ENCODE measurements around the gene USP21. TPM values are rescaled to one million over a fixed set of nuclear protein-coding genes. Genes with fewer than 3 reads are reported as not detected.

Gene USP21
- total and polyA plus RNA-seq, 7 experiments from 2014 or later = 15.2 to 66.0 (median 38.0) TPM

GRCh38 chr1:161168906-161169305 is 9.6 kb downstream of the USP21 start:
- ATAC-seq (no peak), DNase-seq (no peak)
- no peaks in the 10 kb centered on the region for H3K9me3 Mint-ChIP-seq
- peaks cover 0 to 58% (median 31%) of the 10 kb centered on the region in 3 experiments for H3K36me3 ChIP-seq (ENCODE audit: control insufficient read depth in 2 of 3, insufficient read depth in 3 of 3, low read length in 3 of 3)
- intact Hi-C loops (cut with micrococcal nuclease) = loop anchor here in 1 of 2 donors (5.0 kb wide), 1 partner anchor 218 kb away; no protein-coding TSS in a partner anchor
- peaks cover 9 to 35% (median 14%) of the 10 kb centered on the region in 5 donors for H3K36me3 Mint-ChIP-seq
- H3K27ac ChIP-seq (ENCODE audit: low read depth, low read length) = no peak overlapping the region
- peaks cover 10 to 13% of the 10 kb centered on the region in 2 donors for H3K4me1 ChIP-seq (ENCODE audit: control insufficient read depth in 2 of 2, insufficient read depth in 2 of 2, low read length in 2 of 2)
- no peak overlapping the region for H3K4me3 ChIP-seq (ENCODE audit: low read length)
- ChIA-PET POLR2A (interaction anchor here (0.7 to 6.5 kb wide), 5 partner anchors 12 to 50 kb away, joined by 3 to 81 read pairs (median 3); partner anchors contain the start of gene ADAMTS4), CTCF (interaction anchor here (0.6 to 1.8 kb wide), 2 partner anchors 23 to 213 kb away, joined by 3 to 5 read pairs; no protein-coding TSS in a partner anchor)
- peak overlapping the region in 1 of 9 donors; percentile 71 for H3K27ac Mint-ChIP-seq
- peaks cover 28 to 69% (median 51%) of the 10 kb centered on the region in 7 donors for H3K4me1 Mint-ChIP-seq
- no peaks in the 10 kb centered on the region for H3K9me3 ChIP-seq (ENCODE audit: control insufficient read depth in 2 of 3, low read length in 3 of 3)
- no peaks in the 10 kb centered on the region for H3K27me3 ChIP-seq (ENCODE audit: control insufficient read depth in 2 of 2, insufficient read depth in 2 of 2, low read length in 2 of 2)
- H3K4me3 Mint-ChIP-seq = peak overlapping the region in 5 of 10 donors; percentile 13 to 94 (median 32)
- H3K27me3 Mint-ChIP-seq = no peaks in the 10 kb centered on the region

GRCh38 chr1:161171191-161171590 is 11.9 kb downstream of the USP21 start:
- Mint-ChIP-seq H3K4me1 (peaks cover 38 to 67% (median 54%) of the 10 kb centered on the region in 7 donors), H3K9me3 (no peaks in the 10 kb centered on the region), H3K4me3 (peak overlapping the region in 1 of 10 donors; percentile 29), H3K27me3 (no peaks in the 10 kb centered on the region), H3K27ac (peak overlapping the region in 4 of 9 donors; percentile 39 to 74 (median 54)), H3K36me3 (peaks cover 13 to 44% (median 20%) of the 10 kb centered on the region in 5 donors)
- Histone ChIP-seq H3K27me3 (ENCODE audit: control insufficient read depth in 2 of 2, insufficient read depth in 2 of 2, low read length in 2 of 2) (no peaks in the 10 kb centered on the region), H3K9me3 (ENCODE audit: control insufficient read depth in 2 of 3, low read length in 3 of 3) (no peaks in the 10 kb centered on the region), H3K4me1 (ENCODE audit: control insufficient read depth in 2 of 2, insufficient read depth in 2 of 2, low read length in 2 of 2) (peaks cover 14 to 16% of the 10 kb centered on the region in 2 donors), H3K4me3 (ENCODE audit: low read length) (no peak overlapping the region), H3K27ac (ENCODE audit: low read depth, low read length) (no peak overlapping the region), H3K36me3 (ENCODE audit: control insufficient read depth in 2 of 3, insufficient read depth in 3 of 3, low read length in 3 of 3) (peaks cover 0 to 66% (median 31%) of the 10 kb centered on the region in 3 experiments)
- POLR2A ChIA-PET = interaction anchor here (0.9 to 2.0 kb wide), 13 partner anchors 9 to 125 kb away, joined by 3 to 16 read pairs (median 3); partner anchors contain the start of genes NDUFS2 and USF1
- DNase-seq (no peak), ATAC-seq (no peak)
- CTCF ChIA-PET = interaction anchor here (0.9 to 2.0 kb wide), 3 partner anchors 21 to 60 kb away, joined by 3 to 6 read pairs (median 3); partner anchors contain the start of gene TOMM40L
- intact Hi-C loops (cut with micrococcal nuclease) = no loop called here

- Mint-ChIP-seq H3K4me1 (peaks cover 41 to 68% (median 56%) of the 10 kb centered on the region in 7 donors), H3K27me3 (no peaks in the 10 kb centered on the region), H3K4me3 (no peak overlapping the region), H3K36me3 (peaks cover 13 to 44% (median 20%) of the 10 kb centered on the region in 5 donors), H3K9me3 (no peaks in the 10 kb centered on the region), H3K27ac (peak overlapping the region in 3 of 9 donors; percentile 33 to 72 (median 67))
- ATAC-seq (no peak), DNase-seq (no peak)
- H3K4me1 ChIP-seq (ENCODE audit: control insufficient read depth in 2 of 2, insufficient read depth in 2 of 2, low read length in 2 of 2) = peaks cover 18% of the 10 kb centered on the region in 2 donors
- H3K27me3 ChIP-seq (ENCODE audit: control insufficient read depth in 2 of 2, insufficient read depth in 2 of 2, low read length in 2 of 2) = no peaks in the 10 kb centered on the region
- intact Hi-C loops (cut with micrococcal nuclease) = no loop called here
- no peaks in the 10 kb centered on the region for H3K9me3 ChIP-seq (ENCODE audit: control insufficient read depth in 2 of 3, low read length in 3 of 3)
- no peak overlapping the region for H3K27ac ChIP-seq (ENCODE audit: low read depth, low read length)
- ChIA-PET CTCF (interaction anchor here (1.1 kb wide), 1 partner anchor 59 kb away, joined by 3 read pairs; no protein-coding TSS in a partner anchor), POLR2A (interaction anchor here (0.9 to 2.0 kb wide), 6 partner anchors 9 to 19 kb away, joined by 3 to 16 read pairs (median 4); no protein-coding TSS in a partner anchor)
- no peak overlapping the region for H3K4me3 ChIP-seq (ENCODE audit: low read length)
- H3K36me3 ChIP-seq (ENCODE audit: control insufficient read depth in 2 of 3, insufficient read depth in 3 of 3, low read length in 3 of 3) = peaks cover 0 to 66% (median 31%) of the 10 kb centered on the region in 3 experiments
These were observed 12.4 kb downstream of the USP21 start for GRCh38 chr1:161171696-161172095.

GRCh38 chr1:161172349-161172748 is 13.0 kb downstream of the USP21 start:
- Mint-ChIP-seq H3K27ac (peak overlapping the region in 6 of 9 donors; percentile 31 to 77 (median 62)), H3K4me1 (peaks cover 38 to 68% (median 53%) of the 10 kb centered on the region in 7 donors), H3K9me3 (no peaks in the 10 kb centered on the region), H3K36me3 (peaks cover 13 to 44% (median 20%) of the 10 kb centered on the region in 5 donors), H3K4me3 (peak overlapping the region in 2 of 10 donors; percentile 45 to 59), H3K27me3 (no peaks in the 10 kb centered on the region)
- intact Hi-C loops (cut with micrococcal nuclease) = no loop called here
- H3K4me1 ChIP-seq (ENCODE audit: control insufficient read depth in 2 of 2, insufficient read depth in 2 of 2, low read length in 2 of 2) = peaks cover 11 to 13% of the 10 kb centered on the region in 2 donors
- peaks cover 0 to 71% (median 31%) of the 10 kb centered on the region in 3 experiments for H3K36me3 ChIP-seq (ENCODE audit: control insufficient read depth in 2 of 3, insufficient read depth in 3 of 3, low read length in 3 of 3)
- no peaks in the 10 kb centered on the region for H3K27me3 ChIP-seq (ENCODE audit: control insufficient read depth in 2 of 2, insufficient read depth in 2 of 2, low read length in 2 of 2)
- ATAC-seq = no peak
- no peak overlapping the region for H3K27ac ChIP-seq (ENCODE audit: low read depth, low read length)
- no peak overlapping the region for H3K4me3 ChIP-seq (ENCODE audit: low read length)
- POLR2A ChIA-PET = interaction anchor here (0.7 to 1.4 kb wide), 5 partner anchors 11 to 210 kb away, joined by 3 to 5 read pairs (median 4); partner anchors contain the start of gene UFC1
- no peak for DNase-seq
- CTCF ChIA-PET = interaction anchor here (0.6 to 1.3 kb wide), 2 partner anchors 54 to 110 kb away, joined by 3 read pairs; no protein-coding TSS in a partner anchor
- no peaks in the 10 kb centered on the region for H3K9me3 ChIP-seq (ENCODE audit: control insufficient read depth in 2 of 3, low read length in 3 of 3)

- Mint-ChIP-seq H3K4me1 (peaks cover 36 to 70% (median 56%) of the 10 kb centered on the region in 7 donors), H3K36me3 (peaks cover 13 to 44% (median 20%) of the 10 kb centered on the region in 5 donors), H3K27me3 (no peaks in the 10 kb centered on the region), H3K27ac (peak overlapping the region in 5 of 9 donors; percentile 26 to 72 (median 62)), H3K4me3 (peak overlapping the region in 3 of 10 donors; percentile 7 to 53 (median 48)), H3K9me3 (no peaks in the 10 kb centered on the region)
- Histone ChIP-seq H3K27me3 (ENCODE audit: control insufficient read depth in 2 of 2, insufficient read depth in 2 of 2, low read length in 2 of 2) (no peaks in the 10 kb centered on the region), H3K36me3 (ENCODE audit: control insufficient read depth in 2 of 3, insufficient read depth in 3 of 3, low read length in 3 of 3) (peaks cover 0 to 72% (median 31%) of the 10 kb centered on the region in 3 experiments), H3K9me3 (ENCODE audit: control insufficient read depth in 2 of 3, low read length in 3 of 3) (no peaks in the 10 kb centered on the region), H3K4me1 (ENCODE audit: control insufficient read depth in 2 of 2, insufficient read depth in 2 of 2, low read length in 2 of 2) (peaks cover 16 to 17% of the 10 kb centered on the region in 2 donors), H3K4me3 (ENCODE audit: low read length) (no peak overlapping the region), H3K27ac (ENCODE audit: low read depth, low read length) (no peak overlapping the region)
- intact Hi-C loops (cut with micrococcal nuclease) = no loop called here
- ChIA-PET POLR2A (interaction anchor here (0.7 to 1.4 kb wide), 4 partner anchors 11 to 209 kb away, joined by 3 to 5 read pairs (median 4); partner anchors contain the start of gene UFC1), CTCF (interaction anchor here (0.6 to 1.3 kb wide), 2 partner anchors 54 to 110 kb away, joined by 3 read pairs; no protein-coding TSS in a partner anchor)
- ATAC-seq (no peak), DNase-seq (no peak)
These were observed 13.6 kb downstream of the USP21 start for GRCh38 chr1:161172776-161173376.

- intact Hi-C loops (cut with micrococcal nuclease) = no loop called here
- ChIA-PET CTCF (no interaction called here), POLR2A (no interaction called here)
- H3K4me1 Mint-ChIP-seq = peaks cover 36 to 70% (median 55%) of the 10 kb centered on the region in 7 donors
- no peaks in the 10 kb centered on the region for H3K9me3 ChIP-seq (ENCODE audit: control insufficient read depth in 2 of 3, low read length in 3 of 3)
- H3K36me3 Mint-ChIP-seq = peaks cover 13 to 44% (median 20%) of the 10 kb centered on the region in 5 donors
- peaks cover 19 to 21% of the 10 kb centered on the region in 2 donors for H3K4me1 ChIP-seq (ENCODE audit: control insufficient read depth in 2 of 2, insufficient read depth in 2 of 2, low read length in 2 of 2)
- ATAC-seq (no peak), DNase-seq (no peak)
- peak overlapping the region in 2 of 10 donors; percentile 20 to 48 for H3K4me3 Mint-ChIP-seq
- H3K27me3 ChIP-seq (ENCODE audit: control insufficient read depth in 2 of 2, insufficient read depth in 2 of 2, low read length in 2 of 2) = no peaks in the 10 kb centered on the region
- peak overlapping the region in 1 of 9 donors; percentile 41 for H3K27ac Mint-ChIP-seq
- no peaks in the 10 kb centered on the region for H3K9me3 Mint-ChIP-seq
- no peak overlapping the region for H3K4me3 ChIP-seq (ENCODE audit: low read length)
- no peaks in the 10 kb centered on the region for H3K27me3 Mint-ChIP-seq
- H3K36me3 ChIP-seq (ENCODE audit: control insufficient read depth in 2 of 3, insufficient read depth in 3 of 3, low read length in 3 of 3) = peaks cover 0 to 72% (median 31%) of the 10 kb centered on the region in 3 experiments
- H3K27ac ChIP-seq (ENCODE audit: low read depth, low read length) = no peak overlapping the region
These were observed 14.4 kb downstream of the USP21 start for GRCh38 chr1:161173711-161174110.
